Fibroblast of lung (primary cell): Measurements from ENCODE around the gene RSF1.

Experiments
- CTCF ChIP-seq, 2 donors: IDR thresholded peaks in 1 of 2; conservative IDR thresholded peaks in 1 of 2; 1 replicate in 1 of 2; 2 replicates in 1 of 2; pipeline ENCODE4 v1.5.1; 2011 to 2012; ENCODE audit warnings: low read length in 2 of 2, control low read depth in 1 of 2, inconsistent platforms in 1 of 2, low read depth in 1 of 2, mild to moderate bottlenecking in 1 of 2
- EZH2 ChIP-seq: IDR thresholded peaks from 2 replicates; pipeline ENCODE4 v1.5.1; 2012; ENCODE audit warnings: low read length, control low read depth, mild to moderate bottlenecking; ENCODE audit errors: missing control alignments

GRCh38 chr11:77723024-77723423 is 97.5 kb downstream of the RSF1 start:
- TF ChIP-seq CTCF (conservative IDR thresholded peaks at IDR 0.05 in 1 of 2, IDR thresholded peaks at IDR 0.05 in 1 of 2; ENCODE audit: low read depth in 1 of 2, low read length in 2 of 2), result no peak
- no peak for TF ChIP-seq EZH2
